Stomach smooth muscle (tissue), 2 donors: ENCODE measurements around the gene SNX21.
"Not testable (repeated sequence)": the region's sequence is repeated elsewhere in the genome, so short reads cannot be mapped to it uniquely, and the experiment has no call there.

Source experiments
- H3K27ac ChIP-seq: one replicate; pipeline ENCODE4 v1.7.0; 2013; ENCODE audit warnings: mild to moderate bottlenecking, low read length, inconsistent platforms
- H3K27me3 ChIP-seq, 2 donors: one replicate each; pipeline ENCODE4 v1.7.0; 2013; ENCODE audit warnings: low read length in 2 of 2; ENCODE audit not compliant: insufficient read depth in 2 of 2, control insufficient read depth in 1 of 2
- H3K36me3 ChIP-seq, 2 donors: one replicate each; pipeline ENCODE4 v1.7.0; 2013; ENCODE audit warnings: low read length in 2 of 2; ENCODE audit not compliant: control insufficient read depth in 2 of 2, insufficient read depth in 2 of 2
- H3K4me1 ChIP-seq: one replicate; pipeline ENCODE4 v1.7.0; 2013; ENCODE audit warnings: low read length; ENCODE audit not compliant: control insufficient read depth, insufficient read depth
- H3K4me3 ChIP-seq, 2 donors: one replicate each; pipeline ENCODE4 v1.7.0; 2013; ENCODE audit warnings: low read length in 2 of 2
- H3K9ac ChIP-seq, 2 donors: one replicate each; pipeline ENCODE4 v1.7.0; 2013; ENCODE audit warnings: low read length in 2 of 2, mild to moderate bottlenecking in 1 of 2
- H3K9me3 ChIP-seq, 2 donors: one replicate each; pipeline ENCODE4 v1.7.0; 2013; ENCODE audit warnings: low read length in 2 of 2; ENCODE audit not compliant: control insufficient read depth in 2 of 2
- donor health status: healthy.
- donor health status: Pancreatic carcinoma.

SNX21 gene

DNA sequence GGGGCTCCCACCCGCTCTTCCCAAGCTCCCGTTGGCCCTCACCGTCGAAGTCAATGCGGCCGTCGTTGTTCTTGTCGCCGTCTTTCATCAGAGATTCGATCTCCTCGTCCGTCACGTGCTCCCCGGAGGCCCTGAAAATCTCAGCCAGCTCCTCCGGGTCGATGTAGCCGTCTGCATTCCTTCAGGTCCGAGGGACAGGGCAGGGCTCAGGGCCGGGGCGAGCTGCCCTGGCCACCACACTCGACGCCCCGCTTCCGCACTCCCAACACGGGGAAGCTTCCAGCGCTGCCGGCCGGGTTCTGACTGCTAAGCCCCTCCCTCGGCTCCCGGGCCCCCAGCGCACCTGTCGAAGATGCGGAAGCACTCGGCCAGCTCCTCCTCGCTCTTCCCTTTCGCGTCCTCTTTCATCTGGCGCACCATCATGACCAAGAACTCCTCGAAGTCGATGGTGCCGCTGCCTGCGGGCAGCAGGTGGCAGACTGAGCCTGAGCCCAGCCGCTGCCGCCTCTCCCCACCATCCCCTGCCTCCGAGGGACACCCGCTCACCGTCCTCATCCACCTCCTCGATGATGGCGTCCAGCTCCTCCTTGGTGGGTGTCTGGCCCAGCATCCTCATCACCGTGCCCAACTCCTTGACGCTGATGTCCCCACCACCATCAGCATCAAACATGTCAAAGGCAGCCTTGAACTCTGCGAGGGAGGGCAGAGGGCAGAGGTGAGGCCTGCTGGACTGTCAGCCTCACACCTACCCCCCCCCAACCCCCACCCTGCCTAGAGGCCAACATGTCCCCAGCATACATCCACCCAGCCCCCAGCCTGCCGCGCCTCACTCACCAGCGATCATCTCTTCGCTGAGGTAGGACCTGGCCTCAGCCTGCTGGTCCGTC lies 9.4 kb upstream of the SNX21 start:
- Histone ChIP-seq H3K9ac (peak overlapping the region in 1 of 2 donors; percentile 9), H3K4me1 (peaks cover 43% of the 10 kb centered on the region), H3K4me3 (peak overlapping the region; percentile 9 to 66), H3K9me3 (no peaks in the 10 kb centered on the region), H3K36me3 (no peaks in the 10 kb centered on the region), H3K27ac (no peak overlapping the region), H3K27me3 (peaks cover 6 to 11% of the 10 kb centered on the region in 2 donors)

DNA sequence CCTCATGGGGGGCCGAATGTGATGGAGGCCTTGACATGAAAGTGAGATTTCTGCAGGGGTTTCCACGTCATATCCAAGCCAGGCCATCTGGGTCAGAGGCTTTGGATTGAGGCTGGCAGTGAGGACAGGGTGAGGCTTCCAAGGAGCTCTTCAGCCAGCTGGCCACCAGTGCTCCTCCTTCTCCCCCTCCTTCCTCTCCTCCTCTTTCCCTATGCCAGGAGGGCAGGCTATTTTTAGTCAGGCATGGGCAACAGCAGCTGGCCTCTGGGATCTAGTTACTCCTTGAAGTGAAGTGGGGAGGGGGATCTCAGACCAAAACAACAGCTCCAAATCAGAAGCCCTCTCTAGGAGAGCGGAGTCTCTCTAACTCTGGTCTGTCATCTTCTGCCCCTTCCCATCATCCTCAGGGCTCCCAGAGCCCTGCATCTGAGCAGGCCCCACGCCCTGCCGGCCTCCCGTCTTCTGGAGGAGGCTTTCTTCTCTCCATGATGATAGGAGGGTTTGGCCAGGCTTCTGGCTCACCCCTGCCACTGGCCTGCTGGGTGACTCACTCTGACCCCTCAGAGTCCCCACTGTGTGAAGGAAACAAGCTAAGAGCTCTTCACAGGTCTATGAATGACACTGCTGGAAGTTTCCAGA lies 7.1 kb upstream of the SNX21 start:
- peak overlapping the region; percentile 55 for H3K27ac ChIP-seq
- H3K4me1 ChIP-seq: peaks cover 43% of the 10 kb centered on the region
- H3K9ac ChIP-seq: peak overlapping the region in 1 of 2 donors; percentile 29
- H3K4me3 ChIP-seq: no peak overlapping the region
- H3K9me3 ChIP-seq: no peaks in the 10 kb centered on the region
- peaks cover 6 to 11% of the 10 kb centered on the region in 2 donors for H3K27me3 ChIP-seq
- H3K36me3 ChIP-seq: no peaks in the 10 kb centered on the region

DNA sequence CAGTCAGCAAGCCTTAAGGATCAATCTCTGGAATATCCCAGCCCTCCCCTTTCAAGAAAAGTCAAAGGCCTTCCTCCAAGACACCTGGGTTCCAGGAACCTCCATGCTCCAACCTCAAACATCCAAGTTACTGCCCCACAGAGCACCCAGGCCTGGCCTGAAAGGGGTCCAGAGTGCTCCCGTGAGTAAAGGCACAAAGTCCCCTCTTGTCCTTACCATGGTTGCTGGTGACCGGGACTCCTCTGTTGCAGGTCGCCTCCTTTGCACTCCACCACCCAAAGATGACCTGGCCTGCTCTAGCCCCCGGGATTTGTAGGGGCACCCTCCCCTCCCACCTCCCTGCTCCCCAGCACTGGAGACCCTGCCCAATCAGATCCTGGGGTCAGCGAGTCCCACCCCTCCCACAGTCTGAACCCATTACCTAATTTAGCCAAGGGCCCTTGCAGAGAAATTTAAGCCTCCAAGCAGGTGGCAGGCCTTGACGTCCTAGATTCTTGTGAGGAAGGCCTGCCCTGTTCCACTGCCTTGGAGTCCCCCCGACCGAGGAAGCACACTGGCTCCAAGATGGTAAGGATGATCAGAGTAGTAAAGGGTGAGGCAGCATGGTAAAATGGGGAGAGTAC lies 6.5 kb upstream of the SNX21 start, which contains the start of gene TNNC2:
Gene TNNC2, minus strand, starts transcription at position 283 of the 623 bp plus-strand sequence. Its CDS starts 64 bp downstream, at position 219.
- Histone ChIP-seq H3K4me3 (no peak within 1 kb of the TSS), H3K4me1 (peaks cover 43% of the 10 kb centered on the region), H3K9ac (peak within 1 kb of the TSS in 1 of 2 donors; percentile 29), H3K27me3 (peaks cover 6 to 11% of the 10 kb centered on the region in 2 donors), H3K27ac (peak within 1 kb of the TSS; percentile 55), H3K9me3 (no peaks in the 10 kb centered on the region), H3K36me3 (no peaks in the 10 kb centered on the region)

DNA sequence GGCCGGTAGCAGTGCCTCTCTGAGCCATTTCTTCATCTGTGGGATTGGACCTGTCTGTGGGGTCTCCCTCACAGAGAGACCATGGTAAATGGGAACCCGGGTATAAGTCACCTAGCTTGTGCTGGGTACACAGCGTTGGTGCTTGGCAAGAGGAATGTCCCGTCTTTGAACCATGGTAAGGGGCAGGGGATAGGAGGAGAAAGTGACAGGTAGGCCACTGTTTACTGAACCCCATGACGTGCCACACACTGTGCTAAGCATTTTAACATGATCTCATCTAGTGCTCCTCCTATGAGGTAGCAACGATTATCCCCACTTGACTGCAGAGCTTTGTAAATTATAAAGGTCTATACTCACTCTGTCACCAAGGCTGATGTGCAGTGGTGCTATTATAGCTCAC lies 5.9 kb upstream of the SNX21 start:
- Histone ChIP-seq H3K36me3 (no peaks in the 10 kb centered on the region), H3K9me3 (no peaks in the 10 kb centered on the region), H3K4me1 (peaks cover 47% of the 10 kb centered on the region), H3K4me3 (no peak overlapping the region), H3K27me3 (peaks cover 6 to 10% of the 10 kb centered on the region in 2 donors), H3K27ac (peak overlapping the region; percentile 24), H3K9ac (no peak overlapping the region)

DNA sequence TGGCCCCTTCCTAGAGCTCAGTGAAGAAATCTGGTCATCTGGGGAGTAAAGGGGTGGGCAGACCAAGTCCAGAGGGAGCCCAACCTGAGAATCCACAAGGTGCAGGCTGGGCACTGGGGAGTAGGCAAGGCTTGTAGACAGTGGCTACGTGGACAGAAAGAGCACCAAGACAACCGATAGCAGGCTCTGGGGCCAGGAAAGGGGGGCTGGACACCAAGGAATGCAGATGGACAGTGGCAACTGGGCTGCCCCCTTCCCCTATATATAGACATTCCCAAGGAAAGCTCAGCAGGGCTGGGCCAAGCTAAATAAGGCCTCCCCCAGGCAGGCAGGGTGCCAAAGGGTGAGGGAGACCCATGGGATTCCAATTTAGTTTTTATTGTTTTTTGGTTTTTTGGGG lies 5.0 kb upstream of the SNX21 start:
- H3K9ac ChIP-seq: no peak overlapping the region
- no peak overlapping the region for H3K4me3 ChIP-seq
- no peaks in the 10 kb centered on the region for H3K36me3 ChIP-seq
- H3K9me3 ChIP-seq: no peaks in the 10 kb centered on the region
- no peak overlapping the region for H3K27ac ChIP-seq
- H3K4me1 ChIP-seq: peaks cover 45% of the 10 kb centered on the region
- peaks cover 2 to 5% of the 10 kb centered on the region in 2 donors for H3K27me3 ChIP-seq

DNA sequence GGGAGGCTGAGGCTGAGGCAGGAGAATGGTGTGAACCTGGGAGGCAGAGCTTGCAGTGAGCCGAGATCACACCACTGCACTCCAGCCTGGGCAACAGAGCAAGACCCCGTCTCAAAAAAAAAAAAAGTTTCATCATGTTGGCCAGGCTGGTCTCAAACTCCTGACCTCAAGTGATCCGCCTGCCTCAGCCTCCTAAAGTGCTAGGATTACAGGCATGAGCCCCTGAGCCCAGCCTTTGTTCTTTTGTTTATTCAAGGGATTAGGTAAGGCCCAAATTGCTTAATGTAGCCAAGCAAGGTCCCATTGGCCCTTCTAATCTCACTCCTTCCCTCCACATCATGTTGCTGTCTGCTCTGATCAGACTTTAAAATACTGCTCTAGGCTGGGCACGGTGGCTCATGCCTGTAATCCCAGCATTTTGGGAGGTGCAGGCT lies 3.9 kb upstream of the SNX21 start:
- H3K9me3 ChIP-seq, H3K27ac ChIP-seq, H3K36me3 ChIP-seq, H3K9ac ChIP-seq, H3K27me3 ChIP-seq, H3K4me3 ChIP-seq: not testable (repeated sequence)
- H3K4me1 ChIP-seq: peaks cover 49% of the 10 kb centered on the region

DNA sequence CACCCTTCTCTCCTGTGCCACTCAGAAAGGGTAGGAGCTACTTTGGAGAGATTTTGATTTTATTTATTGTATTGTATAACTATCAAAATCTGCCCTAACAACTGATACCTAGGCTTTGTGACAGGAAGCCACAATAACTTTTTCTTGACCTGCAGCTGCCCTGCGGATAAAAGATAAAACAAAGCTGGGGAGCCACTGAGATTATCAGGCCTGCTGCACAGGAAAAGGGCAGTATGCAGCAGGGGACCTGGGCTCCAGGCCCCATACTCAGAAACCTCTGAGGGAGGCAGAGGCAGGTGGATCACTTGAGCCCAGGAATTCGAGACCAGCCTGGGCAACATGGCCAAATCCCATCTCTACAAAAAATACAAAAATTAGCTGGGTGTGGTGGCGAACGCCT lies 980 bp upstream of the SNX21 start:
- Histone ChIP-seq H3K9me3 (no peaks in the 10 kb centered on the region), H3K27me3 (no peaks in the 10 kb centered on the region), H3K9ac (peak overlapping the region; percentile 94 to 95), H3K4me3 (peak overlapping the region; percentile 78 to 91), H3K27ac (peak overlapping the region; percentile 96), H3K36me3 (peaks cover 0 to 3% of the 10 kb centered on the region in 2 donors), H3K4me1 (peaks cover 52% of the 10 kb centered on the region)

DNA sequence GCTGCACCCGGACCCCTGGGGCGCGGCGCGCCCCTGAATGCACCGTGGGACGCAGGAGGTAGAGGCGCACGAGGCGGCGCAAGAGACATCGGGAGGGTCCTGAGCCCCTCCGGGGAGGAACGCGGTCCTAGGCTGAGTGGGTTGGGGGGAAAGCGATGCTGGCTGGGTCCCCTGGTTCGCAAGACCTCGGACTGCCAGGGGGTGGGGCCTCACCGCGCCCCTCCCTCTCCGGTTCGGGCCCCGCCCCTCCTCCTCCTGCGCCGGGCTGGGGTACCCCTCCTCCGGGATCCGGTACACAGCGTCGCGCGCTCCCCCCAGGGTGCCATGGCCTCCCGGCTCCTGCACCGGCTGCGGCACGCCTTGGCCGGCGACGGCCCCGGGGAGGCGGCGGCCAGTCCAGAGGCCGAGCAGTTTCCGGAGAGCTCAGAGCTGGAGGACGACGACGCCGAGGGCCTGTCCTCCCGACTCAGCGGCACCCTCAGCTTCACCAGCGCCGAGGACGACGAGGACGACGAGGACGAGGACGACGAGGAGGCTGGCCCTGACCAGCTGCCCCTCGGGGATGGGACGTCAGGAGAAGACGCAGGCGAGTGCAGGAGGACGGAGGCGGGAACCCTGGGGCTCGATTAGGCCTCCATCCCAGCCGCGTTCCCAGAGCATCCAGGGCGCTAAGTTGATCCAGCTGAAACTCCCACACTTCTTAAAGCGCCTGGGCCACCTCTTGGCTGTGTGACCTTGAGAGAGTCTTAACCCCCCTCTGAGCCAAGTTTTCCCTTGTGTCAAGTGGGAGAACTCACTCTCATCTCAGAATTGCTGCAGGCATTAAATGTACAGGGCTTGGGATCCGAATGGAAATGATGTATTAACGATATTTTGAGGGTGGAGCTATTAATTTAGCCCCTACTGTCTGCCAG lies 541 bp downstream of the SNX21 start:
- Histone ChIP-seq H3K4me1 (peaks cover 45% of the 10 kb centered on the region), H3K27me3 (no peaks in the 10 kb centered on the region), H3K4me3 (peak overlapping the region; percentile 89 to 91), H3K36me3 (peaks cover 0 to 3% of the 10 kb centered on the region in 2 donors), H3K27ac (peak overlapping the region; percentile 96), H3K9ac (peak overlapping the region; percentile 94 to 95), H3K9me3 (no peaks in the 10 kb centered on the region)

DNA sequence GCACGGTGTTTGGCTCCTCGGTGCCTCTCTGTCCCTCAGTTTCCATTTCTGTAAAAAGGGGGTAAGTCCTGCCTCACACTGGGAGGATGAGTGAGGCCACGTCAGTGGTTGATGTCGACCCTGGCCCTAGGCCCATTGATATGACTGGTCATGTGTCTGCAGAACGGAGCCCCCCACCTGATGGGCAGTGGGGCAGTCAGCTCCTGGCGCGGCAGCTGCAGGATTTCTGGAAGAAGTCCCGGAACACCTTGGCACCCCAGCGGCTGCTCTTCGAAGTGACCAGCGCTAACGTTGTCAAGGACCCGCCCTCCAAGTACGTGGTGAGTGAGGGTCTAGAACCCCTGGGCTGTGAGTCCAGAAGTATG lies 1.2 kb downstream of the SNX21 start:
- peaks cover 2 to 3% of the 10 kb centered on the region in 2 donors for H3K36me3 ChIP-seq
- H3K4me1 ChIP-seq: peaks cover 45% of the 10 kb centered on the region
- no peaks in the 10 kb centered on the region for H3K9me3 ChIP-seq
- peak overlapping the region; percentile 94 to 95 for H3K9ac ChIP-seq
- H3K4me3 ChIP-seq: peak overlapping the region; percentile 89 to 91
- H3K27me3 ChIP-seq: no peaks in the 10 kb centered on the region
- peak overlapping the region; percentile 96 for H3K27ac ChIP-seq

DNA sequence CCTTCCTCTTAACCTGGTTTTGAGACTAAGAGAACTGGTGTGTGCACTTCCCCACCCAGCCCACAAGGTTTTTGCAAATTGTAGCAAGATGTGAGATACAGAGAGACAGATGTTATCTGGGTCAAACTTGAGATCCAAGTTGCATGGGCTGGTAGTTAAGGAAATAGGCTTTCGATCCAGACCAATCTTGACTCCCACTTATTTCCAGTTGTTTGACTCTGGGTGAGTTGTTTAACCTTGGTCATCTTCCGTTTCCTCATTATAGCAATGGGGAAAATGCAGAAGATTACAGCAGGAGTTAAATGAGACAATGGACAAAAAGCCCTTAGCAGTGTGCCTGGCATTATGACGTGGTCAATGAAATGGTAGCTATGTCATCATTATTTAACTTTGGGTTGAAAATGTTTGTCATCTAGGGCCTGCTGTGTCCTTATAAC lies 1.7 kb downstream of the SNX21 start:
- Histone ChIP-seq H3K36me3 (peaks cover 3 to 8% of the 10 kb centered on the region in 2 donors), H3K27me3 (no peaks in the 10 kb centered on the region), H3K9ac (peak overlapping the region in 1 of 2 donors; percentile 94), H3K9me3 (no peaks in the 10 kb centered on the region), H3K4me1 (peaks cover 45% of the 10 kb centered on the region), H3K27ac (peak overlapping the region; percentile 96), H3K4me3 (peak overlapping the region; percentile 89 to 91)
